ENCODE data around the gene TWNK.

Gene TWNK

GRCh38 chr10:100996678-100997359 is 9.5 kb downstream of the TWNK start:
- H4K20me1 ChIP-seq (ENCODE audit: insufficient read depth, low read length), result no peaks in the 10 kb centered on the region
- peak overlapping the region; percentile 97 for H3K27ac ChIP-seq (ENCODE audit: low read depth, low read length, poor library complexity, severe bottlenecking)
- H3F3A ChIP-seq (ENCODE audit: insufficient read depth, low read length), result no peaks in the 10 kb centered on the region; the same call in 1 of the 2 replicates
- peaks cover 18% of the 10 kb centered on the region for H3K4me1 ChIP-seq (ENCODE audit: insufficient read depth, low read length, severe bottlenecking)
- TF ChIP-seq EZH2 (IDR thresholded peaks at IDR 0.05; ENCODE audit: borderline replicate concordance, low read length) (no peak), CTCF (IDR thresholded peaks at IDR 0.05; ENCODE audit: low read length) (no peak)
- no peaks in the 10 kb centered on the region for H3K79me2 ChIP-seq (ENCODE audit: insufficient read depth, low read length)
- no peaks in the 10 kb centered on the region for H3K9me2 ChIP-seq (ENCODE audit: low read depth, low read length)
- peaks cover 17% of the 10 kb centered on the region; the same call in 1 of the 2 replicates for H3K36me3 ChIP-seq (ENCODE audit: insufficient read depth, low read length)
- peak overlapping the region; percentile 89 for H3K4me2 ChIP-seq (ENCODE audit: low read length)
- H3K27me3 ChIP-seq (ENCODE audit: insufficient read depth, low read length), result no peaks in the 10 kb centered on the region
- peak overlapping the region; percentile 88 for H3K9ac ChIP-seq (ENCODE audit: low read length)
- H3K9me3 ChIP-seq (ENCODE audit: low read length), result no peaks in the 10 kb centered on the region
- no peak overlapping the region for H2AFZ ChIP-seq (ENCODE audit: low read length)
- H3K4me3 ChIP-seq (ENCODE audit: low read depth, low read length, poor library complexity, severe bottlenecking), result peak overlapping the region; percentile 92

- H3K9me3 ChIP-seq (ENCODE audit: low read length), result no peaks in the 10 kb centered on the region
- peak overlapping the region; percentile 97 for H3K27ac ChIP-seq (ENCODE audit: low read depth, low read length, poor library complexity, severe bottlenecking)
- peak overlapping the region; percentile 89 for H3K4me2 ChIP-seq (ENCODE audit: low read length)
- no peaks in the 10 kb centered on the region for H3K27me3 ChIP-seq (ENCODE audit: insufficient read depth, low read length)
- H3K79me2 ChIP-seq (ENCODE audit: insufficient read depth, low read length), result no peaks in the 10 kb centered on the region
- TF ChIP-seq CTCF (IDR thresholded peaks at IDR 0.05; ENCODE audit: low read length) (peak; percentile 62), EZH2 (IDR thresholded peaks at IDR 0.05; ENCODE audit: borderline replicate concordance, low read length) (no peak)
- no peaks in the 10 kb centered on the region for H4K20me1 ChIP-seq (ENCODE audit: insufficient read depth, low read length)
- H3F3A ChIP-seq (ENCODE audit: insufficient read depth, low read length), result no peaks in the 10 kb centered on the region; the same call in 1 of the 2 replicates
- peaks cover 17% of the 10 kb centered on the region; the same call in 1 of the 2 replicates for H3K36me3 ChIP-seq (ENCODE audit: insufficient read depth, low read length)
- no peaks in the 10 kb centered on the region for H3K9me2 ChIP-seq (ENCODE audit: low read depth, low read length)
- peaks cover 18% of the 10 kb centered on the region for H3K4me1 ChIP-seq (ENCODE audit: insufficient read depth, low read length, severe bottlenecking)
- H3K4me3 ChIP-seq (ENCODE audit: low read depth, low read length, poor library complexity, severe bottlenecking), result peak overlapping the region; percentile 92
- peak overlapping the region; percentile 88 for H3K9ac ChIP-seq (ENCODE audit: low read length)
- H2AFZ ChIP-seq (ENCODE audit: low read length), result no peak overlapping the region
These were observed 10.2 kb downstream of the TWNK start for GRCh38 chr10:100997360-100998182.

- TF ChIP-seq CTCF (IDR thresholded peaks at IDR 0.05; ENCODE audit: low read length) (no peak), EZH2 (IDR thresholded peaks at IDR 0.05; ENCODE audit: borderline replicate concordance, low read length) (no peak)
- H3K4me2 ChIP-seq (ENCODE audit: low read length), result peak overlapping the region; percentile 89
- no peak overlapping the region for H2AFZ ChIP-seq (ENCODE audit: low read length)
- no peaks in the 10 kb centered on the region for H3K9me3 ChIP-seq (ENCODE audit: low read length)
- peaks cover 13% of the 10 kb centered on the region; the same call in 1 of the 2 replicates for H3K36me3 ChIP-seq (ENCODE audit: insufficient read depth, low read length)
- no peaks in the 10 kb centered on the region for H4K20me1 ChIP-seq (ENCODE audit: insufficient read depth, low read length)
- H3K9ac ChIP-seq (ENCODE audit: low read length), result peak overlapping the region; percentile 88
- H3K27ac ChIP-seq (ENCODE audit: low read depth, low read length, poor library complexity, severe bottlenecking), result peak overlapping the region; percentile 97
- H3K4me3 ChIP-seq (ENCODE audit: low read depth, low read length, poor library complexity, severe bottlenecking), result peak overlapping the region; percentile 92
- H3K79me2 ChIP-seq (ENCODE audit: insufficient read depth, low read length), result no peaks in the 10 kb centered on the region
- no peaks in the 10 kb centered on the region; the same call in 1 of the 2 replicates for H3F3A ChIP-seq (ENCODE audit: insufficient read depth, low read length)
- H3K27me3 ChIP-seq (ENCODE audit: insufficient read depth, low read length), result no peaks in the 10 kb centered on the region
- H3K4me1 ChIP-seq (ENCODE audit: insufficient read depth, low read length, severe bottlenecking), result peaks cover 18% of the 10 kb centered on the region
- H3K9me2 ChIP-seq (ENCODE audit: low read depth, low read length), result no peaks in the 10 kb centered on the region
These were observed 11.0 kb downstream of the TWNK start for GRCh38 chr10:100998183-100998990.

Measured in OCI-LY1 (cell line).